Breast epithelium (tissue), 3 donors: ENCODE results near the gene CAMK2A.

Experiments used
- POLR2A ChIP-seq: fragments of 450-650 bp; IDR thresholded peaks from one replicate; pipeline ENCODE4 v1.6.1; 2016; ENCODE audit warnings: antibody characterized with exemption, mild to moderate bottlenecking, moderate library complexity
- POLR2AphosphoS5 ChIP-seq, 3 donors: sonication (generic); formaldehyde crosslinking; IDR thresholded peaks; one replicate each; pipeline ENCODE4 v1.6.1; 2017; ENCODE audit warnings: antibody characterized with exemption in 3 of 3
- TF ChIP-seq, protein P1 (sequence below), 3 donors: fragments of 450-650 bp; IDR thresholded peaks; one replicate each; pipeline ENCODE4 v1.5.1; 2016 to 2017; ENCODE audit warnings: antibody characterized with exemption in 3 of 3, mild to moderate bottlenecking in 3 of 3, moderate library complexity in 3 of 3

DNA sequence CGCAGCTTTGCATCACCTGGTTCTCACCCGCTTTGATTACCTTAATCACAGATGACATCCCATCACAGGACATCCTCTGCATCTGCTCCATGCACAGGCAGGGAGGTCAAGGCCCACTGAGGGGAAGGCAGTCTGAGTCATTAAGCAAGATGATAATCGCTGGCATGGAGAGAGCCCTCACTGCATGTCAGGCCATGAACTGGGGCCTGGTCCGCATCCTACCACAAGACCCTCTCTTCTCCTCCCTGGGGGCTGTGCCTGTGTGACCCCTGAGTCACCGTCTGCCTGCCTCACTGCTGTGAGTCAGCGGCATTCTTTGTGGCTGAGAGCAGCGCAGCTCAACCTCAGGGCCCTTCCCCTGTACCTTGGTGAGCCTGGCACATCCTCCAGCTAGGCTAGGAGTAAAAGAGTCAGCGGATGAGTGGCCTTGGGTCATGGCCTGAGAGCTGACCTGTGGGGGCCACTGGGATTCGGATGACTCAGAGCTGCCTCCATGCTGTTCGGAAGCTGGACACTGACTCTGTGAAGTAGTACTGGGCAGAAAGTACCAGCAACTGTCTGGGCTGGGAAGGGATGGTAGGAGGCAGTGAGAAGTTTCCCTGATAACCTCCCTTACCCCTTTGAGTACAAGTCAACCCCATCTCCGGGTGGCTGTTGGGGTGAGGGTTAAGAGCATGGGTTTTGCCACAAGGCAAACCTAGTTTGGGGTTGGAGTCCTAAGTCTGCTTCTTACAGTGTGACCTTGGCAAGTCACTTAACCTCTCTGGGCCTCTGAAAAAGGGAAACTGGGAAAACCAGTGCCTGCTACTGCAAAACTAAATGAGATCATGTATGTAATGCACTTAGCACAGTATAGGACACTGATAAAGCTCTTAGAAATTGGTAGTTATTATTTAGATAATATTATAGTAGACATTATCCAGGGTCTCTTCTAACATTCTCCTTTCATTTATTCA, 27.8 kb upstream of the CAMK2A start:
- TF ChIP-seq, protein P1, sequence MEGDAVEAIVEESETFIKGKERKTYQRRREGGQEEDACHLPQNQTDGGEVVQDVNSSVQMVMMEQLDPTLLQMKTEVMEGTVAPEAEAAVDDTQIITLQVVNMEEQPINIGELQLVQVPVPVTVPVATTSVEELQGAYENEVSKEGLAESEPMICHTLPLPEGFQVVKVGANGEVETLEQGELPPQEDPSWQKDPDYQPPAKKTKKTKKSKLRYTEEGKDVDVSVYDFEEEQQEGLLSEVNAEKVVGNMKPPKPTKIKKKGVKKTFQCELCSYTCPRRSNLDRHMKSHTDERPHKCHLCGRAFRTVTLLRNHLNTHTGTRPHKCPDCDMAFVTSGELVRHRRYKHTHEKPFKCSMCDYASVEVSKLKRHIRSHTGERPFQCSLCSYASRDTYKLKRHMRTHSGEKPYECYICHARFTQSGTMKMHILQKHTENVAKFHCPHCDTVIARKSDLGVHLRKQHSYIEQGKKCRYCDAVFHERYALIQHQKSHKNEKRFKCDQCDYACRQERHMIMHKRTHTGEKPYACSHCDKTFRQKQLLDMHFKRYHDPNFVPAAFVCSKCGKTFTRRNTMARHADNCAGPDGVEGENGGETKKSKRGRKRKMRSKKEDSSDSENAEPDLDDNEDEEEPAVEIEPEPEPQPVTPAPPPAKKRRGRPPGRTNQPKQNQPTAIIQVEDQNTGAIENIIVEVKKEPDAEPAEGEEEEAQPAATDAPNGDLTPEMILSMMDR (IDR thresholded peaks at IDR 0.05) = no peak
- TF ChIP-seq POLR2AphosphoS5 (IDR thresholded peaks at IDR 0.05) (no peak), POLR2A (no peak)
